GM12874 (cell line): ENCODE results near the gene PAN2.

Experiments
- CTCF ChIP-seq: IDR thresholded peaks from 2 replicates; pipeline ENCODE4 v1.5.1; 2011; ENCODE audit warnings: low read depth, mild to moderate bottlenecking, control low read depth, low read length, moderate library complexity; ENCODE audit not compliant: insufficient read depth

PAN2 gene

GRCh38 chr12:56336361-56337167 is 2.8 kb upstream of the PAN2 start:
- TF ChIP-seq CTCF: no peak

- TF ChIP-seq CTCF: no peak
Measured at GRCh38 chr12:56334490-56334793, 642 bp upstream of the PAN2 start.

GRCh38 chr12:56333197-56333678 is 562 bp downstream of the PAN2 start:
- TF ChIP-seq CTCF: no peak

- TF ChIP-seq CTCF: no peak
Measured at GRCh38 chr12:56332512-56333196, 1.1 kb downstream of the PAN2 start.

GRCh38 chr12:56330936-56331490 is 2.8 kb downstream of the PAN2 start:
- no peak for TF ChIP-seq CTCF

- TF ChIP-seq CTCF: no peak
Measured at GRCh38 chr12:56326533-56326932, 7.3 kb downstream of the PAN2 start.

- TF ChIP-seq CTCF: no peak
Measured at GRCh38 chr12:56326126-56326525, 7.7 kb downstream of the PAN2 start.
